Measurements from ENCODE around the gene ATRIP. TPM values are rescaled to one million over a fixed set of nuclear protein-coding genes. Genes with fewer than 3 reads are reported as not detected.

Gene ATRIP
- total and polyA plus RNA-seq, 2 of the 4 experiments (the other 2 are of a cell fraction): 6.8 to 10.8 TPM

DNA sequence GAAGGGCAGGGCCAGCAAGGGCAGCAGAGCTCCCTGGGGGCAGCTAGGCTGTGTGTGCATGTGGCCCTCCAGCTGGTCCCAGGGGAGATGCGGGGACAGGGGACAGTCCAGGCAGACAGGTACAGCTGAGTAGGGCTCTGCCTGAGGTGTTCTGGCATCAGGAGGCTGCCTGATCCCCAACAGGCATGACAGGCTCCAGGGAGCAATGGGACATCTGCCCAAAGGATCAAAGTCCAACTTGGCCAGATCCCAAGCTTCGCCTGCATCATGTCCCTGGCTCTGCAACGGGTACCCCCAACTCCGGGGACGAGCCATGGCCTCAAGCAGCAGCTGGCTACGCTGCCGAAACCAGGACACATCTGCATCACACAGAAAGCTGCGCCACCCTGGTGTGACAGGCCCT is 21.8 kb downstream of the ATRIP start (continued):
- TF ChIP-seq ELK1 (IDR thresholded peaks at IDR 0.05; ENCODE audit: borderline replicate concordance, low read depth, low read length): no peak

GRCh38 chr3:48469046-48469915 is 22.7 kb downstream of the ATRIP start:
- H3K23ac ChIP-seq (ENCODE audit: low read depth, low read length): no peak overlapping the region
- H3K4me2 ChIP-seq (ENCODE audit: low read depth, low read length): no peak overlapping the region
- H3K27me3 ChIP-seq (ENCODE audit: control insufficient read depth, insufficient read depth, low read length): no peaks in the 10 kb centered on the region
- H3K4me1 ChIP-seq (ENCODE audit: control insufficient read depth, insufficient read depth, low read length): peaks cover 26% of the 10 kb centered on the region
- no peak overlapping the region for H3K18ac ChIP-seq (ENCODE audit: low read depth, low read length)
- no peak for ATAC-seq (ENCODE audit: low read depth)
- no peak for DNase-seq
- peaks cover 4 to 68% of the 10 kb centered on the region in 2 experiments for H3K79me1 ChIP-seq (ENCODE audit: low read depth in 1 of 2, low read length in 2 of 2)
- no peak overlapping the region for H3K4me3 ChIP-seq (ENCODE audit: insufficient read depth, low read depth, low read length)
- no peak overlapping the region for H4K5ac ChIP-seq (ENCODE audit: low read depth, low read length)
- no peak overlapping the region for H2BK5ac ChIP-seq (ENCODE audit: low read depth, low read length, poor library complexity, severe bottlenecking)
- H2AK5ac ChIP-seq (ENCODE audit: low read depth, low read length): no peak overlapping the region
- peaks cover 34% of the 10 kb centered on the region for H3K36me3 ChIP-seq (ENCODE audit: control insufficient read depth, insufficient read depth, low read length)
- no peak overlapping the region for H2BK120ac ChIP-seq (ENCODE audit: low read depth, low read length)
- H3K4ac ChIP-seq (ENCODE audit: low read depth, low read length): no peak overlapping the region
- peak overlapping the region; percentile 36 for H2AK9ac ChIP-seq (replicated peaks; ENCODE audit: low read depth, low read length, poor library complexity)
- CTCF ChIA-PET: no interaction called here
- no peak overlapping the region for H2BK15ac ChIP-seq (ENCODE audit: low read depth, low read length)
- in situ Hi-C loops (cut with MboI; ENCODE audit: low sequenced_read_pairs): loop anchor here (5.0 to 10.0 kb wide), 2 partner anchors 88 to 196 kb away; partner anchors contain the start of genes CELSR3 and PFKFB4
- no peak overlapping the region for H3K56ac ChIP-seq (ENCODE audit: extremely low read depth, insufficient read depth, low read length)
- no peak overlapping the region for H4K8ac ChIP-seq (ENCODE audit: low read depth in 2 of 2, low read length in 2 of 2)
- no peak overlapping the region for H4K91ac ChIP-seq (ENCODE audit: insufficient read depth, low read depth, low read length)
- WGBS, 2 experiments (ENCODE audit: extremely low coverage in 2 of 2, insufficient read length in 1 of 2): 85% methylated on average over 11 of the region's 29 CpGs; no CpG with 5 or more reads in 1 of the 2 experiments
- POLR2A ChIA-PET (ENCODE audit: unreplicated experiment): no interaction called here
- H3K9ac ChIP-seq (ENCODE audit: low read depth, low read length): no peak overlapping the region
- no peak overlapping the region for H2AFZ ChIP-seq (replicated peaks; ENCODE audit: low read length, poor library complexity)
- peaks cover 13% of the 10 kb centered on the region; the same call in 1 of the 2 replicates for H3K9me1 ChIP-seq (ENCODE audit: insufficient read depth, low read length)
- dilution Hi-C loops (cut with HindIII; ENCODE audit: low sequenced_read_pairs, unreplicated experiment): no loop called here
- TF ChIP-seq MAFK (IDR thresholded peaks at IDR 0.05; ENCODE audit: low read depth, low read length): no peak
- H4K20me1 ChIP-seq (ENCODE audit: insufficient read depth, low read length): no peaks in the 10 kb centered on the region; the same call in 1 of the 2 replicates
- no peak overlapping the region for H2BK20ac ChIP-seq (ENCODE audit: low read depth, low read length)
- intact Hi-C loops (cut with micrococcal nuclease): loop anchor here (5.0 kb wide), 1 partner anchor 218 kb away; the partner anchor contains the start of gene NCKIPSD
- H3K9me3 ChIP-seq (ENCODE audit: control insufficient read depth, insufficient read depth, low read length): no peaks in the 10 kb centered on the region
- BruUV-seq (replicated peaks): no TSS peak
- H3K14ac ChIP-seq (replicated peaks; ENCODE audit: low read depth, low read length): no peak overlapping the region
- H3K27ac ChIP-seq (ENCODE audit: insufficient read depth, low read length): no peak overlapping the region

Data from IMR-90 (cell line).